GM12878 (cell line): ENCODE data around the gene UNKL. TPM values are rescaled to one million over a fixed set of nuclear protein-coding genes. Genes with fewer than 3 reads are reported as not detected.

Source experiments
- ATAC-seq: fragments of 200-7000 bp; cut with Tn5 transposase; 3 replicates; pipeline ENCODE4 v1.9.1; 2020; ENCODE audit warnings: mild to moderate bottlenecking, moderate library complexity
- BruUV-seq: library from RNA; stranded (reverse); fragments of 400-500 nt; replicated peaks from 2 replicates; lab custom pipeline; 2021; lab: Mats Ljungman, UMichigan
- CTCF ChIA-PET: fragments of 300-600 bp; sonication (Branson Sonifier 250); formaldehyde crosslinking; extraction: SDS; loops from one replicate; lab custom pipeline; 2021; ENCODE audit warnings: inconsistent platforms; lab: Yijun Ruan, JAX
- POLR2A ChIA-PET: fragments of 350-600 bp; formaldehyde crosslinking; extraction: SDS; loops from one replicate; lab custom pipeline; 2021; ENCODE audit warnings: inconsistent platforms; lab: Charles Lee
- RAD21 ChIA-PET: fragments of 300-600 bp; sonication (Branson Sonifier 250); formaldehyde crosslinking; loops from one replicate; lab custom pipeline; 2023; ENCODE audit warnings: antibody characterized with exemption; ENCODE audit not compliant: unreplicated experiment; lab: Charles Lee
- SMC1A ChIA-PET: fragments of 300-600 bp; sonication (Branson Sonifier 250); formaldehyde crosslinking; loops from one replicate; lab custom pipeline; 2023; ENCODE audit not compliant: unreplicated experiment, uncharacterized antibody; lab: Charles Lee
- DNase-seq: peaks from one replicate; pipeline ENCODE4 v3.0.0-alpha.2; 2011; ENCODE audit warnings: low read depth, low spot score
- FAIRE-seq: peaks from 3 replicates; lab custom pipeline; 2011; peaks lifted over from hg19 to GRCh38; lab: Jason Lieb, UNC
- H2AFZ ChIP-seq: 2 replicates; pipeline ENCODE4 v1.6.0; 2011; ENCODE audit warnings: low read depth, low read length, control low read depth; ENCODE audit not compliant: control insufficient read depth
- H3K27ac ChIP-seq: 2 replicates; pipeline ENCODE4 v1.5.1; 2011; ENCODE audit warnings: control low read depth; ENCODE audit not compliant: control insufficient read depth, insufficient read depth
- H3K27me3 ChIP-seq, 2 experiments: replicated peaks in 1 of 2; 2 replicates each; pipeline versions ENCODE4 v1.6.0 to v1.6.1; 2011; ENCODE audit warnings: low read length in 1 of 2; ENCODE audit not compliant: control insufficient read depth in 2 of 2, insufficient read depth in 2 of 2
- H3K36me3 ChIP-seq, 2 experiments: 2 replicates each; pipeline ENCODE4 v1.5.1; 2011; ENCODE audit warnings: low read length in 1 of 2; ENCODE audit not compliant: control insufficient read depth in 2 of 2, insufficient read depth in 2 of 2
- H3K4me1 ChIP-seq: 2 replicates; pipeline ENCODE4 v1.6.1; 2011; ENCODE audit warnings: mild to moderate bottlenecking, low read length, moderate library complexity, mixed read lengths; ENCODE audit not compliant: control insufficient read depth, insufficient read depth
- H3K4me2 ChIP-seq: 2 replicates; pipeline ENCODE4 v1.6.0; 2011; ENCODE audit warnings: control low read depth; ENCODE audit not compliant: control insufficient read depth, insufficient read depth
- H3K4me3 ChIP-seq: fragments of 200-600 bp; sonication (generic); 2 replicates; pipeline ENCODE4 v1.5.1; 2016
- H3K79me2 ChIP-seq: 2 replicates; pipeline ENCODE4 v1.6.0; 2011; ENCODE audit warnings: low read length; ENCODE audit not compliant: control insufficient read depth, insufficient read depth
- H3K9ac ChIP-seq: 2 replicates; pipeline ENCODE4 v1.8.0; 2011; ENCODE audit warnings: low read length, control low read depth, mixed read lengths; ENCODE audit not compliant: control insufficient read depth, insufficient read depth
- H3K9me3 ChIP-seq: replicated peaks from 3 replicates; pipeline ENCODE4 v1.5.1; 2011; ENCODE audit warnings: mild to moderate bottlenecking, low read length; ENCODE audit not compliant: control insufficient read depth, insufficient read depth
- H4K20me1 ChIP-seq: 2 replicates; pipeline ENCODE4 v1.6.0; 2011; ENCODE audit not compliant: control insufficient read depth, insufficient read depth
- IRF4 ChIP-seq: IDR thresholded peaks from 2 replicates; pipeline ENCODE4 v1.6.1; 2011; ENCODE audit warnings: low read depth, low read length
- RFX5 ChIP-seq: IDR thresholded peaks from 2 replicates; pipeline ENCODE4 v1.6.1; 2011; ENCODE audit warnings: low read depth, low read length, improper control_type of control experiment
- SMC3 ChIP-seq: IDR thresholded peaks from 2 replicates; pipeline ENCODE4 v1.6.1; 2011; ENCODE audit warnings: low read length, improper control_type of control experiment, borderline replicate concordance
- SP1 ChIP-seq: IDR thresholded peaks from one replicate; pipeline ENCODE4 v1.6.1; 2011; ENCODE audit warnings: low read depth, low read length
- SPI1 ChIP-seq: IDR thresholded peaks from 2 replicates; pipeline ENCODE4 v1.6.1; 2011; ENCODE audit warnings: low read depth, mild to moderate bottlenecking, low read length, moderate library complexity, borderline replicate concordance; ENCODE audit not compliant: insufficient read depth
- TBL1XR1 ChIP-seq: IDR thresholded peaks from 2 replicates; pipeline ENCODE4 v1.6.1; 2012; ENCODE audit warnings: low read depth, low read length, improper control_type of control experiment
- YY1 ChIP-seq: IDR thresholded peaks from 2 replicates; pipeline ENCODE4 v1.6.1; 2011; ENCODE audit warnings: low read depth, mild to moderate bottlenecking, low read length
- WGBS: methylation state at CpG from one replicate; pipeline ENCODE4 v1.1.6; 2016; ENCODE audit warnings: low lambda C conversion rate; ENCODE audit not compliant: insufficient replicate concordance, insufficient coverage; ENCODE audit errors: missing lambda C conversion rate; 5-methylcytosine and 5-hydroxymethylcytosine counted together
- in situ Hi-C: fragments of 300-500 bp; cut with MboI; formaldehyde crosslinking; loops from 9 replicates; pipeline ENCODE4 v1.14.3; 2018; ENCODE audit warnings: mixed read lengths
- intact Hi-C: fragments of 100-400 bp; cut with micrococcal nuclease; formaldehyde crosslinking; loops from one replicate; pipeline ENCODE4 v1.14.2; 2022; ENCODE audit not compliant: unreplicated experiment
- polyA plus RNA-seq, 11 experiments: library from polyadenylated mRNA; depleted of rRNA in 4 of 11; unstranded in 6 of 11; stranded (reverse) in 5 of 11; fragments of >200 nt; fragmentation: Nextera tagmentation in 4 of 11; fragmentation: Illumina TruSeq in 1 of 11; extraction: Ambion mirVana in 4 of 11; extraction: Trizol in 1 of 11; gene quantifications; 1 replicate in 1 of 11; 2 replicates in 10 of 11; pipeline versions ENCODE4 v1.2.1 to v1.2.3, GENCODE V29; 2011 to 2016; ENCODE audit warnings: inconsistent platforms in 2 of 11, missing spikeins in 2 of 11, low read depth in 1 of 11
- total RNA-seq, 4 experiments: library from RNA; depleted of rRNA in 3 of 4; stranded (reverse); fragments of >200 nt in 3 of 4; fragmentation: Illumina TruSeq in 1 of 4; extraction: Trizol in 1 of 4; gene quantifications; 2 replicates each; pipeline versions ENCODE4 v1.2.1 to v1.2.3, GENCODE V29; 2013 to 2021
- TF ChIP-seq, protein P1 (sequence below): fragments of 450-650 bp; formaldehyde crosslinking; IDR thresholded peaks from 2 replicates; pipeline ENCODE4 v1.4.0; 2020; ENCODE audit warnings: mild to moderate bottlenecking, moderate library complexity
- TF ChIP-seq, protein P2 (sequence below): IDR thresholded peaks from 2 replicates; pipeline ENCODE4 v1.6.1; 2011; ENCODE audit warnings: low read depth, low read length, improper control_type of control experiment, borderline replicate concordance

Gene UNKL
- total and polyA plus RNA-seq, 10 of the 15 experiments (the other 5 are each of a cell fraction or from before 2014, with no cell fraction given): 0.40 to 21.6 (median 9.1) TPM

DNA sequence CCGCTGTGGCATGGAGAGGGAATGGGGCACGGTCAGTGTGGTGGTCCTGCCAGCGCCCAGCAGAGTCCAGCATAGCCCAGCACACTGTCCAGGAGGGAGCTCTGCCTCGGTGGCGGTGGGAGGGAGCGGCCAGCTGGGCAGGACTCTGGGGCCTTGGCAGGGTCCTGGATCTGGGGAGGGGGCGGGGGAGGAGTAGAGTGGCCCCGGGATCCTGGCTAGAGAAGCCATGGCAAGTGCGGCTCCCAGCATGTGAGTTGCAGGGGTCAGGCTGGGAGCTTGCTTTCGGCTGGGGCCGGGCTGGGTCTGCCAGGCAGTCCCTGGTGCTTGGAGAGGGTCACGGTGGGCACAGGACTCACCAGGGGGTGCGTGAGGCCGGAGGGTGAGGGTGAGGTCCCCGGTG lies 58.9 kb downstream of the UNKL start (continued):
- TF ChIP-seq, protein P1, sequence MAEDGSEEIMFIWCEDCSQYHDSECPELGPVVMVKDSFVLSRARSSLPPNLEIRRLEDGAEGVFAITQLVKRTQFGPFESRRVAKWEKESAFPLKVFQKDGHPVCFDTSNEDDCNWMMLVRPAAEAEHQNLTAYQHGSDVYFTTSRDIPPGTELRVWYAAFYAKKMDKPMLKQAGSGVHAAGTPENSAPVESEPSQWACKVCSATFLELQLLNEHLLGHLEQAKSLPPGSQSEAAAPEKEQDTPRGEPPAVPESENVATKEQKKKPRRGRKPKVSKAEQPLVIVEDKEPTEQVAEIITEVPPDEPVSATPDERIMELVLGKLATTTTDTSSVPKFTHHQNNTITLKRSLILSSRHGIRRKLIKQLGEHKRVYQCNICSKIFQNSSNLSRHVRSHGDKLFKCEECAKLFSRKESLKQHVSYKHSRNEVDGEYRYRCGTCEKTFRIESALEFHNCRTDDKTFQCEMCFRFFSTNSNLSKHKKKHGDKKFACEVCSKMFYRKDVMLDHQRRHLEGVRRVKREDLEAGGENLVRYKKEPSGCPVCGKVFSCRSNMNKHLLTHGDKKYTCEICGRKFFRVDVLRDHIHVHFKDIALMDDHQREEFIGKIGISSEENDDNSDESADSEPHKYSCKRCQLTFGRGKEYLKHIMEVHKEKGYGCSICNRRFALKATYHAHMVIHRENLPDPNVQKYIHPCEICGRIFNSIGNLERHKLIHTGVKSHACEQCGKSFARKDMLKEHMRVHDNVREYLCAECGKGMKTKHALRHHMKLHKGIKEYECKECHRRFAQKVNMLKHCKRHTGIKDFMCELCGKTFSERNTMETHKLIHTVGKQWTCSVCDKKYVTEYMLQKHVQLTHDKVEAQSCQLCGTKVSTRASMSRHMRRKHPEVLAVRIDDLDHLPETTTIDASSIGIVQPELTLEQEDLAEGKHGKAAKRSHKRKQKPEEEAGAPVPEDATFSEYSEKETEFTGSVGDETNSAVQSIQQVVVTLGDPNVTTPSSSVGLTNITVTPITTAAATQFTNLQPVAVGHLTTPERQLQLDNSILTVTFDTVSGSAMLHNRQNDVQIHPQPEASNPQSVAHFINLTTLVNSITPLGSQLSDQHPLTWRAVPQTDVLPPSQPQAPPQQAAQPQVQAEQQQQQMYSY (CRISPR knock-in tag): no peak
- TF ChIP-seq SMC3 (no peak), RFX5 (no peak), SPI1 (no peak), SP1 (no peak), YY1 (no peak), TBL1XR1 (no peak)

DNA sequence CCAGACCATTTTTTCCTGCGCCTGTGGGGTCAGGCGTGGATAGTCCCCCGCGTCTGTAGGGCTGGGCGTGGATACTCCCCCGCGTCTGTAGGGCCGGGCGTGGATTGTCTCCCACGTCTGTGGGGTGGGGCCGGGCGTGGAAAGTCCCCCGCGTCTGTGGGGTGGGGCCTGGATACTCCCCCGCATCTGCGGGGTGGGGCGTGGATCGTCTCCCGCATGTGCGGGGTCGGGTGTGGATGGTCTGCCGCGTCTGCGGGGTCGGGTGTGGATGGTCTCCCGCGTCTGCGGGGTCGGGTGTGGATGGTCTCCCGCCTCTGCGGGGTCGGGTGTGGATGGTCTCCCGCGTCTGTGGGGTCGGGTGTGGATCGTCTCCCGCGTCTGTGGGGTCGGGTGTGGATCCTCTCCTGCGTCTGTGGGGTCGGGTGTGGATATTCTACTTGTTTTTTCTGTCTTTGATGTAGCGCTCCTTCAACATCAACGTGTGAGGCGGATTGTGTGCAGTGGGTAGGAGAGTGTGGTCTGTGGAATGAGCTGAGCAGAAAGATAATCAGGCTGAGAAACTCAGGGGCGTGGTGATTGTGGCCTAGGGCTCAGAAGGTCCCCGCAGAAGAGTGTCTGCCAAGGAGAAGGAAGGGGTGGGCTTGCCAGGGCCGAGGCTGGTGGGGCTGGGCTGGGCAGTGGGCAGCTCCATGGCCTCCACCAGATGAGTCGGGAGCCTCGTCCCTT lies 59.5 kb downstream of the UNKL start:
- BruUV-seq: no TSS peak
- H3K4me3 ChIP-seq: no peak overlapping the region
- FAIRE-seq (no peak), ATAC-seq (no peak), DNase-seq (no peak)
- H3K9me3 ChIP-seq: no peaks in the 10 kb centered on the region
- in situ Hi-C loops: no loop called here
- ChIA-PET SMC1A (no interaction called here), RAD21 (no interaction called here), POLR2A (no interaction called here), CTCF (interaction anchor here (0.7 to 1.7 kb wide), 2 partner anchors 8 to 9 kb away, joined by 4 to 11 read pairs; no protein-coding TSS in a partner anchor)
- TF ChIP-seq IRF4: no peak
- TF ChIP-seq SP1: no peak
- TF ChIP-seq, protein P2, sequence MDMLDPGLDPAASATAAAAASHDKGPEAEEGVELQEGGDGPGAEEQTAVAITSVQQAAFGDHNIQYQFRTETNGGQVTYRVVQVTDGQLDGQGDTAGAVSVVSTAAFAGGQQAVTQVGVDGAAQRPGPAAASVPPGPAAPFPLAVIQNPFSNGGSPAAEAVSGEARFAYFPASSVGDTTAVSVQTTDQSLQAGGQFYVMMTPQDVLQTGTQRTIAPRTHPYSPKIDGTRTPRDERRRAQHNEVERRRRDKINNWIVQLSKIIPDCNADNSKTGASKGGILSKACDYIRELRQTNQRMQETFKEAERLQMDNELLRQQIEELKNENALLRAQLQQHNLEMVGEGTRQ: no peak
- peaks cover 27% of the 10 kb centered on the region for H3K79me2 ChIP-seq
- H3K4me2 ChIP-seq: no peak overlapping the region
- no peak overlapping the region for H3K27ac ChIP-seq
- H3K9ac ChIP-seq: no peak overlapping the region
- peaks cover 8% of the 10 kb centered on the region for H3K4me1 ChIP-seq
- intact Hi-C loops: no loop called here
- H3K27me3 ChIP-seq: no peaks in the 10 kb centered on the region
- WGBS: 87% methylated on average over 35 of the region's 49 CpGs
- H4K20me1 ChIP-seq: no peaks in the 10 kb centered on the region
- no peak overlapping the region for H2AFZ ChIP-seq
- H3K36me3 ChIP-seq: no peaks in the 10 kb centered on the region; a peak in 1 of 4 replicates
